Measurements from ENCODE around the gene ARHGAP4.

- TF ChIP-seq CTCF (IDR thresholded peaks at IDR 0.05 in 4 of 5, conservative IDR thresholded peaks at IDR 0.05 in 1 of 5) (no peak), POLR2A (IDR thresholded peaks at IDR 0.05) (no peak)
Measured at GRCh38 chrX:153935326-153935851, 9.3 kb upstream of the ARHGAP4 start.
